Stimulated activated CD8-positive, alpha-beta memory T cell treated with anti-CD3 and anti-CD28 coated beads, Interleukin-2, amount 100 ng/mL, for 1 hour (primary cell): ENCODE data around the gene KIAA1755.

Source experiments
- DNase-seq, 2 donors: peaks; one replicate each; pipeline ENCODE4 v3.0.0-alpha.2; 2020; ENCODE audit warnings: low read depth in 2 of 2

Gene KIAA1755

DNA sequence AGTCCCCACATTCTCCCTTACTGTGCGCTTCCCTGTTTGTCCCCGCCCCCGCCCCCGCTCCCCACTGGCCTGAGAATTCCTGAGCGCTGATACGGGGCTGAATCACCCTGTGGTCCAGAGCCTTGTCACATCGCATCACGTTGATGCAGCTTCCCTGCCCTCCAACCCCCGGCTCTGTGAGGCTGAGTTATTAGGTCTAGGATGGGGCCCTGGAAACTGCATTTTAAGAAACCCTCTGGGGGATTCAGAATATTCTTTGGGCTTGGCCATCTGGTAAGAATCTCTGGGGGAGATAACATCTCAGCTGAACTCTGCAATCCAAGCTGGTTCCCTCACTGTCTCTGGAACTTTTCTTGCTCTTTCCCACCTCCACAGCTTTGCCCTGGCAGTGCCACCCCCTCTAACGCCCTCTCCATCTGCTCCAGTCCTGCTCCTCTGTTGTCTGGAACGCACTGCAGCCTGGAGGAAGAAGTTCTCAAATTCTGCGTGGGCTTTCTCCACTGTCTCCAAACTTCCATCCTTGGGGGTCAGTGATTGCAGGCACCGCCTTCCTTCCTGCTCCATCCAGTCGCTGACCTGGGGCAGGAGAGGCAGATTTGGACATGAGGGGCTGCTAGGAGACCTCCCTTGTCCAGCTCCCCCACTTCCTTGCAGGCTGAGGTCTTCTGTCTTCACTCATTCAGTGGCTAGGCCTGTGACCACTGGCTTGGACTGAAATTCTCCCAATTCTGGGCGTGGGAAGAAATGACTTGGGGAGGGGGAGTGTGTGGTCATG, 42.6 kb downstream of the KIAA1755 start:
- no peak for DNase-seq

DNA sequence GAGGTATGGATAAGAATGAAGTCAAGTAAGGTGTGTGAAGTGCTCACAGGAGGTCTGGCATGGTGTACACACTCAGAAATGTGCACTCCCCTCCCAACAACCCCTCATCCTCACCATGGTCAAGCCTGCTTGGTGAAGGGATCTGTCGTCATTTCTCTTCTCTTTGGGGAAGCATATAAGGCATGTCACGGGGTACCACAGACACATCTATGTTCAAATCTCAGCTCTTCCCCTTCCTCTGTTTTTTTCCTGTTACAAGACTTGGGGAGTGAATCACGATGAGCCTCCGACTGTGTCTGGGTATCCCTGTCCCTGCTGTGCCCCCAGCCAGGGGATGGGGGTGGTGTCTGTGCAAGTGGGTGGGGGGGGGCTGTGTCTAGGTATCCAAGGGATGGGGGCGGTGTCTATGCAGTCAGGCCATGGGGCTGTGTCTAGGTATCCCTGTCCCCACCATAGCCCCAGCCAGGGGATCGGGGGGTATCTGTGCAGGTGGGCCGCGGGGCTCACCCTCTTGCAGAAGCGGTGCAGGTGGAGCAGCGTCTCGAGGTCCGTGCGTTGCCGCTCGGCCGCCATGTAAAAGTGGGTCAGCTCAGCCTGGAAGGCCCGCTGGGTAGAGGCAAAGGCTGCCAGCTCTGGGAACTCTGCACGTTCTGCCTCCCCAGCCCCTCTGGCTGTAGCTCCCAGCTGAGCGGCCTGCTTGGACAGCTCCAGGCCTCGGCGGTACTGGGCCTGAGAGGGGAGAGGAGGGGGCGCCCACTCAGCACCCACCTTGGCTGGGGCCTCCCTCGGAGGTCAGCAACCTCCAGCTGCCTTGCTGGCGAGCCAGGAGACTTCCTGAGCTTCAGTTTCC, 43.6 kb downstream of the KIAA1755 start:
- DNase-seq, result no peak

DNA sequence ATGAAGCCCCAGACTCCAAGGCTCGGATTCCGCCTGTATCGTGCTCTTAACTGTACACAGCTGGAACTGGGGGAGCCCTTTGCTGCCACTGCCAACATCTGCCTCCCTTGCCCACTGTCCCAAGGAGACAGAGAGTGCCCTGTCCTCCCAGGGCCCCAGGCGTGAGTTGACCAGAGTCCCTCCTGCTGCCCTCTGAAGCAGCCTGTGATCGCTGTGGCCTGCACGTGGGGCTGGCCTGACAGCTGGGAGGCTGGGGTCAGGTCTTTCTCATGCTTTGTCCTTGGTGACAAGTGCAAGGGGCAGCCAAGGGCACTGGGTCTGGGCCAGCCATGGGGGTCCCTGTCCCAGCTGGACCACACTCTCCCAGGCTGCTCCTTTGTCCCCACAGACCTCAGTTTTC, 44.3 kb downstream of the KIAA1755 start:
- no peak for DNase-seq

- DNase-seq, result no peak
These were observed 45.0 kb downstream of the KIAA1755 start for GRCh38 chr20:38215194-38216182.

- no peak for DNase-seq
These were observed 46.0 kb downstream of the KIAA1755 start for GRCh38 chr20:38214256-38215193.

DNA sequence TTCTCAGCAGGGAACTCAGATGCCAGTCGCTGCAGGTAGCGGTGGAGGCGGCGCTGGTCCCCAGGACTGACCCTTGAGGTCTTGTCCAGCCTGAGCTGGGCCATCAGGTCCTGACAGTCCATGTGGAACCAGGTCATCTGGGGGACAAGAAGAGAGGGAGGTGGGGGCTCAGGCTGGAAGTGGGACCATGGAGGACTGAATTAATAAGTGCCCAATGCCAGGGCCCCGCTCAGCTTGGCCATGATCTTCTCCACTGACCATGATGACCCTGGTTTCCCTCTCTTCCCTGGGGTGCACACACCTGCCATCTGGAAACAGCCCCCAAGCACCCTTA, 47.0 kb downstream of the KIAA1755 start:
- DNase-seq, result no peak

DNA sequence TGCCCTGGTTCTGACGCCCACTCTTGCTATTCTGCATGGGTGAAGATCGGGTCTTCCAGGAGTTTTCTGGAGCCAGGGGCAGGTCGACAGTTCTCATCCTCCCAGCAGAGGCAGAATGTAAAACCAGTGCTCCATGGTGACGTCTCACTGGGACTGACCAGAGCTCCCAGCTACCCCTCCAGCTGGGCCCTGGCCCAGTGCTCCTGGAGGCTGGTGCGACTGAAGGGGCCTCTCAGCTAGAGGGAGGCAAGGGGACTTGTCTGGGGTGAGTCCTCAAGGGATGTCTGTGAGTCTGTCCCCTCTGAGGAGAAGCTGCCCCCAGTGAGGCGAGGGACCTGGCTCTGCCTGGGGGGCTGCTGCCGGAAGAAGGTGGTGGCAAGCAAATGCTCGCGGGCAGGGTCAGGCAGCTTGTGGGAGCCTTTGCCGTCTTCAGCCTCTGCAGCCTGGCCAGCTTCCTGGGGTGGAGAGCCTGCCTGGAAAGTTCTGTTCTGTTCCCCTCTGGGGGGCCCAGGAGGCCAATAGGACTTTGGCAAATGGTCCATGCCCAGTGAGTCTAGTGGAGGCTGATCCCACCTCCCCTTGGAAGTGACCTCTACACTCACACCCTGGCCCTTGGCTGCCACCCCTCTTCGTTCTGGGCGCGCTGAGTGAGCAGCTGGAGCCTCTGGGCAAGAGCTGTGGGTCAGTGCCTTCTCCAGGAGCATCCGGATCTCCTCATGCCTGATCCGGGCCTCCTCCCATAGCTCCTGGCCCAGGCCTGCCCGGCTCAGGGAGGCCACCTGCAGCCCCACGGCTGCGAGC, 47.5 kb downstream of the KIAA1755 start:
- no peak for DNase-seq

DNA sequence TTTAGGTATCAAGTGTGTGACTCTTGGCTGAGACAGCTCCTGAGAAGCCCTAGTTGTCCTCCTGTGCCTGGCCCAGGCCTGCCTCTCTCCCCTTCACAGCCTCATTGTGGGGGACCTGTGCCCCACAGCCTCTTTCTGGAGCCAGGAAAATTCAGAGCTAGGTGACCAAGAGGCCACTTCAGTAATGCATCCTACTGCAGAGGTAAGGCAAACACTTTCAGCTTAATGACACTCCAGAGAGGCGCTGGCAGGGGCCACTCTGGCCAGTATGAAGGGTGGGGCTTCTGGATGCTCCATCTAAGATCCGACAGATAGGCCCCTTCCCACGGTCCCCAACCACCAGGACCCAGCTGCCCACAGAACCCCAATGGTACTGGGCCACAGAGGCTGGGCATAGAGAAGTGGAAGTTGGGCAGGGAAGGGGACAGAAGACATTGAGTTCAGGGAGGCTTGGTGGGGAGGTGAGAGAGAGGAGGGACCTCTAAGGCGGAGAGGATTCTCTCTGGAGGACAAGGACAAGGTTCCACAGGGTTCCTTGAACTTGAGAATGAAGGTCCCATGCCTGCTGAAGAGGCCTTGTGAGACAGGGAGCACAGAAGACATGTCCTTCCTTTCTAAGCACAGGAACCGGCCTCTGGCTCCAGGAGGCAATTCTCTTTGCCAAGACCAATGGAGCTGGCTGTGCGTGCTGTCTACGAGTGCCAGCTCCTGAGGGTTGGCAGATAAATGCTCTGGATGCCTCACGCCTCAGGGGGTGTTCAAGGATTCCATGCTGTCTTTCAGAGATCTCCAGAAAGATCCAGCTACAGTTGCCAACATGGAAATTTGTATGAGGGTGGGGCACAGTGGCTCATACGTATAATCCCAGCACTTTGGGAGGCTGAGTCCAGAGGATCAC, 49.1 kb downstream of the KIAA1755 start:
- DNase-seq, result no peak

DNA sequence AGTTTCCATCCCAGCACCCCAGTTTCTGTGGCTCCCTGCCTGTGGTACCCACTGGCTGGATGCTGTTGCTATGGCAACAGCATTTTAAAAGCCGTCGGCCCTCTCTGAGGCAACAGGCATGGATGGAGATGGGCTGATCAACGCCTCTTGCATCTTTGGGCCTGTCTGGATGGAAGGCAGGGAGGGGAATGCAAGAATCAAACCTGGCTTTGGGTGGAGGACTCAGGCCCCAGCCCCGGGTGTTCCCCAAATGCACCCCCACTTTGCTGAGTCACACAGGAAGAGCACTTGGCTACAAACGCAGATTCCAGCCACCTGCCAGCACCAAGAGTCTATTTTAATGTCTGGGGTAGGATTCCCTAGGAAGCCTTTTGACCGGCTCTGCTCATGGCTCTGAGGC, 49.8 kb downstream of the KIAA1755 start:
- DNase-seq, result no peak

DNA sequence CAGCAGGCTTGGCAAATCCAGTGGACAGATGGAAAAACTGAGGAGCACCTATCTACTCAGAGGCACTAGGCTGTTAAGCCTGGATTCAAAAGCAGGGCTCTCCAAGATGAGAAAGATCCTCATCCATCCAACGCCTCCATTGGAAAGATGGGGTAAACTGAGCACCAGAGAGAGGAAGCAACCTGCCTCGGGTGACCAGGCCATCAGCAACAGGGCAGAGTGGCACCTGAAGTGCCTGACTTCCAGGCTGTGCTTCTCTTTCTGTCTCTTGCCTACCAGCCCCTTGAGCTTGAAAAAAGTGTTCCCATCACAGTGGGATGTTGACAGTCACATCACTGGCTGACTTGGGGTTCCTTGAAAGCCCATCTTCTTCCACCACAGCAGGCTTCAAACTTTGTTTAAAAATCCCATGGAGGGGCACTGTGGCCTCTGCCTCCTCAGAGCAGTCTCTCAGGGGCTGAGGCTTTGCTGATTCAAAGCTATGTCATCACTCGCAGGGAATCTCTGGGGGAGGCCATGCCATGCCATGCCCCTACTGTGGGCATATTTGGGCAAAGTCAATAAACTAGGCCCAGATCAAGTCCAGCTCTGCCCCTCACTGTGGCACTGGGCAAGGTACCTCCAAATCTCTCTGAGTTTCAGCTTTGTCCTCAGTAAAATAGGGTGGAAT, 50.7 kb downstream of the KIAA1755 start:
- DNase-seq, result no peak

- no peak for DNase-seq
These were observed 51.4 kb downstream of the KIAA1755 start for GRCh38 chr20:38209054-38209675.

DNA sequence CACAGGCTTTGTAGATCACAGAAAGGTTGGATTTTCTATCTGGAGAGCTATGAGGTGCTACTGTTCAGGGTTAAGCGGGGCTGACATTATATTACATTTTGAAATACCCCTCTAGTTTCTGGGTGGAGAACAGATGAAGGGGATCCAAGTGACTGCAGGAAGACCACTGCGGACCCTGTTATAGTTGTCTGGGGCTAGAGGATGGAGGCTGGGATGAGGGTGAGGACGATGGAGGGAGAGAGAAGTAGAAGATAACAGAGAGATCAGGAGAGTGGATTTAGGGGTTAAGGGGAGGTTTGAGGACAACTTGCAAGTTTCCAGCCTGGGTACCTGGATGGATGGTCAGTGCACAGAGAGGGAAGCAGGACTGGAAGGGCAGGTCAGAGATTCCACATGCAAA, 52.0 kb downstream of the KIAA1755 start:
- no peak for DNase-seq

DNA sequence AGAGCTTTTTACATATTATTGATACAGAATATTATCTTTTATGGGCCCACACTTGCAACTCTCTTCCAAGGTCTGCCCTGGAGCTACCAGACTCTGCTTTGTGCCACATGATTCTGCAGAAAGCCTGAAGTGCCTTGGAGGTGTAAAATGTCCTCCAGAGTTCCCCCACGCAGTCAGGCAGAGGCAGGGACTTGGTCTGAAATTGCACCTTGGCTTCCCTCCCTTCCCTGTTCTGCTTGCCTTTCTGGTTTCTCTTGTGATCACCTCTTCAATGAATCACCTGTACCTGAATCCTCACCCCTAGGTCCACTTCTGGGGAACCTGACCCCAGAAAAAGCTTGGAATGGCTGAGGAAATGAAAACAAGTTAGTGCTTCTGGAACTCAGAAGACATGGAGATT, 52.4 kb downstream of the KIAA1755 start:
- no peak for DNase-seq

DNA sequence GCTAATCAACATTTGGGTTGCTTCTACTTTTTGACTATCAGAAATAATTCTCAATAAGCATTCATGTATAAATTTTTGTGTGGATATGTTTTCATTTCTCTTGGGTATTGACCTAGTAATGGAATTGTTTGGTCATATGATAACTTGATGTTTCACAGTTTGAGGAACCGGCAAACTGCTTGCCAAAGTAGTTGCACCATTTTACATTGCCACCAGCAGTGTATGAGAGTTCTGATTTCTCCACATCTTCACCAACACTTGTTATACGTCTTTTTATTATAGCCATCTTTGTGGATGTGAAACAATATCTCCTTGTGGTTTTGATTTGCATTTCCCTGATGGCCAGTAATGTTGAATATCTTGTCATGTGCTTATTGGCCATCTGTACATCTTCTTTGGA, 52.9 kb downstream of the KIAA1755 start:
- DNase-seq, result no peak

GRCh38 chr20:38205001-38205400, 55.5 kb downstream of the KIAA1755 start:
- no peak for DNase-seq

DNA sequence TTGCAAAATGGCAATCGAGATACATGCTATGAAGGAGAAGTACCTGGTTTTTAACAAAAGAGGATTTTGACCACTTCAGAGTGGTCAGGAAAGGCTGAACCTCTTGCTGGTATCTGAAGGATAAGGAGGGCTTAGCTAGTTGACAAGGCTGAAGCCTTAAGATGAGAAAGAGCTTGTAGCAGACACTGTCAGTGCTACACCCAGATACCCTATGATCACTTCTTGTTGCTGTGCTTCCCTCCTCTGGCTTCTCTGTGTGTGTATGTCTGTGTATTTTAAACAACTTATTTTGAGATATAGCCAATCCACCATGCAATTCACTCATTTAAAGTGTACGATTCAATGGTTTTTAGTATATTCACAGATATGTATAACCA, 56.6 kb downstream of the KIAA1755 start:
- no peak for DNase-seq

- no peak for DNase-seq
These were observed 57.1 kb downstream of the KIAA1755 start for GRCh38 chr20:38203337-38203980.

- DNase-seq, result no peak
These were observed 57.6 kb downstream of the KIAA1755 start for GRCh38 chr20:38202982-38203293.
